Suppressor macrophage treated with lipopolysaccharide for 1 hour (primary cell): ENCODE data around the gene NR5A1.

Experiments used
- DNase-seq, 3 donors: peaks; one replicate each; pipeline ENCODE4 v3.0.0-alpha.2; 2020 to 2022

Gene NR5A1

GRCh38 chr9:124457079-124457886 lies 49.9 kb downstream of the NR5A1 start:
- no peak for DNase-seq

GRCh38 chr9:124456341-124457078 lies 50.7 kb downstream of the NR5A1 start:
- DNase-seq = no peak

- DNase-seq = no peak
Observed at GRCh38 chr9:124455820-124456219, 51.4 kb downstream of the NR5A1 start.

- DNase-seq = no peak
Observed at GRCh38 chr9:124454791-124455443, 52.3 kb downstream of the NR5A1 start.

- DNase-seq = no peak
Observed at GRCh38 chr9:124454296-124454695, 52.9 kb downstream of the NR5A1 start.

GRCh38 chr9:124453586-124454191 lies 53.5 kb downstream of the NR5A1 start:
- peak in 2 of 3 donors; percentile 22 to 47 for DNase-seq

GRCh38 chr9:124452841-124453585 lies 54.2 kb downstream of the NR5A1 start:
- DNase-seq = peak in 1 of 3 donors; percentile 8

GRCh38 chr9:124452326-124452725 lies 54.9 kb downstream of the NR5A1 start:
- no peak for DNase-seq

- DNase-seq = no peak
Observed at GRCh38 chr9:124450931-124451661, 56.1 kb downstream of the NR5A1 start.

GRCh38 chr9:124450241-124450924 lies 56.8 kb downstream of the NR5A1 start, which contains the start of gene ADGRD2:
ADGRD2 (plus strand) TSS chr9:124450451; CDS start chr9:124451667, 1,216 bp downstream.
- DNase-seq = peak; percentile 14 to 36 (median 27)

- no peak for DNase-seq
Observed at GRCh38 chr9:124449381-124450151, 57.6 kb downstream of the NR5A1 start.

GRCh38 chr9:124448019-124448418 lies 59.2 kb downstream of the NR5A1 start:
- DNase-seq = no peak

GRCh38 chr9:124447297-124447661 lies 59.9 kb downstream of the NR5A1 start:
- DNase-seq = no peak

- no peak for DNase-seq
Observed at GRCh38 chr9:124444166-124444565, 63.0 kb downstream of the NR5A1 start.

GRCh38 chr9:124443625-124444024 lies 63.6 kb downstream of the NR5A1 start:
- no peak for DNase-seq

- no peak for DNase-seq
Observed at GRCh38 chr9:124442826-124443225, 64.4 kb downstream of the NR5A1 start.

GRCh38 chr9:124442379-124442778 lies 64.8 kb downstream of the NR5A1 start:
- DNase-seq = no peak

- no peak for DNase-seq
Observed at GRCh38 chr9:124441291-124441690, 65.9 kb downstream of the NR5A1 start.

GRCh38 chr9:124440786-124441185 lies 66.4 kb downstream of the NR5A1 start:
- DNase-seq = no peak

- DNase-seq = no peak
Observed at GRCh38 chr9:124439686-124440243, 67.4 kb downstream of the NR5A1 start.
